MG63 (cell line): Measurements from ENCODE around the gene PTRHD1. TPM values are rescaled to one million over a fixed set of nuclear protein-coding genes. Genes with fewer than 3 reads are reported as not detected.

ENCODE experiments used
- DNase-seq: peaks from one replicate; pipeline ENCODE4 v3.0.0-alpha.2; 2020
- H3K27me3 ChIP-seq: fragments of 250-450 bp; sonication (Bioruptor Pico); 2 replicates; pipeline ENCODE4 v1.5.1; 2020; ENCODE audit warnings: mild to moderate bottlenecking, moderate library complexity
- H3K36me3 ChIP-seq: fragments of 250-450 bp; sonication (Bioruptor Pico); 2 replicates; pipeline ENCODE4 v1.5.1; 2020; ENCODE audit warnings: mild to moderate bottlenecking, moderate library complexity
- H3K4me3 ChIP-seq: fragments of 250-450 bp; sonication (Bioruptor Pico); 2 replicates; pipeline ENCODE4 v1.5.1; 2020; ENCODE audit warnings: mild to moderate bottlenecking, moderate library complexity
- H3K9me3 ChIP-seq: fragments of 250-450 bp; sonication (Bioruptor Pico); 2 replicates; pipeline ENCODE4 v1.5.1; 2020; ENCODE audit warnings: mild to moderate bottlenecking, moderate library complexity
- total RNA-seq: library from RNA; depleted of rRNA; stranded (reverse); fragments of >200 nt; shearing (Covaris generic); gene quantifications from 2 replicates; pipeline ENCODE4 v1.2.3, GENCODE V29; 2014; ENCODE audit warnings: low replicate concordance

Gene PTRHD1
- total RNA-seq, 1 experiment from 2014 or later, result 28.6 TPM

- peaks cover 2% of the 10 kb centered on the region; the same call in 1 of the 2 replicates for H3K9me3 ChIP-seq
- H3K4me3 ChIP-seq, result no peak overlapping the region
- H3K36me3 ChIP-seq, result peaks cover 6% of the 10 kb centered on the region; the same call in 1 of the 2 replicates
- H3K27me3 ChIP-seq, result no peaks in the 10 kb centered on the region
- DNase-seq, result no peak
Observed at GRCh38 chr2:24787532-24787931, 5.7 kb downstream of the PTRHD1 start.

- Histone ChIP-seq H3K9me3 (peaks cover 2% of the 10 kb centered on the region; the same call in 1 of the 2 replicates), H3K36me3 (peaks cover 6% of the 10 kb centered on the region; the same call in 1 of the 2 replicates), H3K27me3 (no peaks in the 10 kb centered on the region), H3K4me3 (no peak overlapping the region)
- DNase-seq, result no peak
Observed at GRCh38 chr2:24785671-24786321, 7.4 kb downstream of the PTRHD1 start.

GRCh38 chr2:24783641-24784040 lies 9.6 kb downstream of the PTRHD1 start:
- DNase-seq, result no peak
- H3K36me3 ChIP-seq, result no peaks in the 10 kb centered on the region

GRCh38 chr2:24779116-24779515 lies 14.1 kb downstream of the PTRHD1 start:
- H3K4me3 ChIP-seq, result no peak overlapping the region
- no peaks in the 10 kb centered on the region for H3K36me3 ChIP-seq
- no peaks in the 10 kb centered on the region for H3K27me3 ChIP-seq
- H3K9me3 ChIP-seq, result no peaks in the 10 kb centered on the region
- no peak for DNase-seq

More at GRCh38 chr2:24783641-24784040, 9.6 kb downstream of the PTRHD1 start:
- Histone ChIP-seq H3K4me3 (no peak overlapping the region), H3K27me3 (no peaks in the 10 kb centered on the region), H3K9me3 (peaks cover 2% of the 10 kb centered on the region; the same call in 1 of the 2 replicates)

- no peaks in the 10 kb centered on the region for H3K9me3 ChIP-seq
- DNase-seq, result no peak
- no peak overlapping the region for H3K4me3 ChIP-seq
- no peaks in the 10 kb centered on the region for H3K27me3 ChIP-seq
- H3K36me3 ChIP-seq, result no peaks in the 10 kb centered on the region
Observed at GRCh38 chr2:24774373-24774772, 18.8 kb downstream of the PTRHD1 start.

- no peak overlapping the region for H3K4me3 ChIP-seq
- no peaks in the 10 kb centered on the region for H3K9me3 ChIP-seq
- no peaks in the 10 kb centered on the region for H3K27me3 ChIP-seq
- no peak for DNase-seq
- no peaks in the 10 kb centered on the region for H3K36me3 ChIP-seq
Observed at GRCh38 chr2:24771764-24772586, 21.2 kb downstream of the PTRHD1 start.

- H3K36me3 ChIP-seq, result no peaks in the 10 kb centered on the region
- DNase-seq, result no peak
- H3K9me3 ChIP-seq, result no peaks in the 10 kb centered on the region
- H3K27me3 ChIP-seq, result no peaks in the 10 kb centered on the region
- no peak overlapping the region for H3K4me3 ChIP-seq
Observed at GRCh38 chr2:24771061-24771460, 22.1 kb downstream of the PTRHD1 start.

GRCh38 chr2:24768601-24769000 lies 24.6 kb downstream of the PTRHD1 start:
- no peak for DNase-seq
- no peak overlapping the region for H3K4me3 ChIP-seq

GRCh38 chr2:24768013-24768412 lies 25.2 kb downstream of the PTRHD1 start:
- Histone ChIP-seq H3K9me3 (no peaks in the 10 kb centered on the region), H3K4me3 (no peak overlapping the region), H3K27me3 (no peaks in the 10 kb centered on the region), H3K36me3 (no peaks in the 10 kb centered on the region)
- DNase-seq, result no peak

More at GRCh38 chr2:24768601-24769000, 24.6 kb downstream of the PTRHD1 start:
- no peaks in the 10 kb centered on the region for H3K27me3 ChIP-seq
- no peaks in the 10 kb centered on the region for H3K36me3 ChIP-seq
- no peaks in the 10 kb centered on the region for H3K9me3 ChIP-seq

- Histone ChIP-seq H3K4me3 (no peak overlapping the region), H3K36me3 (no peaks in the 10 kb centered on the region), H3K9me3 (no peaks in the 10 kb centered on the region), H3K27me3 (no peaks in the 10 kb centered on the region)
- no peak for DNase-seq
Observed at GRCh38 chr2:24766609-24767008, 26.6 kb downstream of the PTRHD1 start.

GRCh38 chr2:24763843-24764242 lies 29.3 kb downstream of the PTRHD1 start:
- H3K27me3 ChIP-seq, result no peaks in the 10 kb centered on the region
- H3K9me3 ChIP-seq, result no peaks in the 10 kb centered on the region
- DNase-seq, result no peak
- H3K36me3 ChIP-seq, result no peaks in the 10 kb centered on the region
- no peak overlapping the region for H3K4me3 ChIP-seq

GRCh38 chr2:24762518-24762917 lies 30.7 kb downstream of the PTRHD1 start:
- Histone ChIP-seq H3K27me3 (no peaks in the 10 kb centered on the region), H3K9me3 (no peaks in the 10 kb centered on the region), H3K36me3 (no peaks in the 10 kb centered on the region), H3K4me3 (no peak overlapping the region)
- no peak for DNase-seq

GRCh38 chr2:24761866-24762265 lies 31.3 kb downstream of the PTRHD1 start:
- no peaks in the 10 kb centered on the region for H3K36me3 ChIP-seq
- H3K4me3 ChIP-seq, result no peak overlapping the region
- no peaks in the 10 kb centered on the region for H3K9me3 ChIP-seq
- DNase-seq, result no peak
- no peaks in the 10 kb centered on the region for H3K27me3 ChIP-seq

GRCh38 chr2:24756789-24757188 lies 36.4 kb downstream of the PTRHD1 start:
- no peaks in the 10 kb centered on the region for H3K36me3 ChIP-seq
- no peaks in the 10 kb centered on the region for H3K27me3 ChIP-seq
- DNase-seq, result no peak
- no peaks in the 10 kb centered on the region for H3K9me3 ChIP-seq
- H3K4me3 ChIP-seq, result no peak overlapping the region

- Histone ChIP-seq H3K36me3 (no peaks in the 10 kb centered on the region), H3K4me3 (no peak overlapping the region), H3K9me3 (no peaks in the 10 kb centered on the region), H3K27me3 (no peaks in the 10 kb centered on the region)
- no peak for DNase-seq
Observed at GRCh38 chr2:24754985-24755705, 38.0 kb downstream of the PTRHD1 start.

- Histone ChIP-seq H3K27me3 (no peaks in the 10 kb centered on the region), H3K9me3 (no peaks in the 10 kb centered on the region), H3K4me3 (no peak overlapping the region), H3K36me3 (no peaks in the 10 kb centered on the region)
- no peak for DNase-seq
Observed at GRCh38 chr2:24749069-24749691, 44.0 kb downstream of the PTRHD1 start.

GRCh38 chr2:24747299-24747698 lies 45.9 kb downstream of the PTRHD1 start:
- H3K27me3 ChIP-seq, result no peaks in the 10 kb centered on the region
- no peaks in the 10 kb centered on the region for H3K9me3 ChIP-seq
- H3K36me3 ChIP-seq, result no peaks in the 10 kb centered on the region
- no peak for DNase-seq
- no peak overlapping the region for H3K4me3 ChIP-seq
